ENCODE data around the gene CALHM4.

DNA sequence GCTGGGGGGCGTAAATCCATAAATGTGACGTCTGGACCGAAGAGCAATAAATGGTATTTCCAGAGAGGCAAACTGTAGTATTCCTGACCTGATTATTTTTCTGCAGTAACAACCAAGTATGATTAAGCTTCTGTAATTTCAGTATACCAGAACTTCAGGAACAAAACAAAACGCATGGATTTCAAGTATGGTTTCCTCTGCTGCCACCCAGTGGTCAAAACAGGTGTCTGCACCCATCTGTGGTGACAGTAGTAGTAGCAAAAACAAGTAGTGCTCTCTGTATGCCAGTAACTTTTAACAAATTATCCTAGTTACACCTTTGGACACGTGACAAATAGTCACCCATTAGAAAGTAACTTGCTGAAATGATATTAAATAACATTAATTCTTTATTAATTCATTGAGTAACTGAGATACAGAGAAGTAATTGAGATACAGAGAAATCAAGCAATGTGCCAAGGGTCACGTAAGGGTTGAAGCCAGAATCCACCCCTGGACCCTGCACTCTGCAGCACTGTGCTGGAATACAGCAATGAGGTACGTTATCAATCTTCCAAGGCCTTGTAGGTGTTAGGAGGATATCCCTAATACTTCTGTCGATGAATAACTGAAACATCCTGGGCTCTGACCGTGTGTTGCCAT lies 7.9 kb downstream of the CALHM4 start:
- TF ChIP-seq FOXM1 (IDR thresholded peaks at IDR 0.05; ENCODE audit: borderline replicate concordance) (no peak), BHLHE40 (IDR thresholded peaks at IDR 0.05; ENCODE audit: borderline replicate concordance) (no peak), L3MBTL2 (conservative IDR thresholded peaks at IDR 0.05) (no peak), NFRKB (IDR thresholded peaks at IDR 0.05) (no peak), ELF4 (IDR thresholded peaks at IDR 0.05) (no peak), ZNF384 (IDR thresholded peaks at IDR 0.05) (no peak), TARDBP (IDR thresholded peaks at IDR 0.05) (no peak), SUZ12 (IDR thresholded peaks at IDR 0.05) (no peak), FOXK2 (IDR thresholded peaks at IDR 0.05) (no peak), SP1 (IDR thresholded peaks at IDR 0.05) (no peak), ARNT (IDR thresholded peaks at IDR 0.05) (no peak), CTBP1 (IDR thresholded peaks at IDR 0.05; ENCODE audit: borderline replicate concordance) (no peak)
- TF ChIP-seq, protein P1, sequence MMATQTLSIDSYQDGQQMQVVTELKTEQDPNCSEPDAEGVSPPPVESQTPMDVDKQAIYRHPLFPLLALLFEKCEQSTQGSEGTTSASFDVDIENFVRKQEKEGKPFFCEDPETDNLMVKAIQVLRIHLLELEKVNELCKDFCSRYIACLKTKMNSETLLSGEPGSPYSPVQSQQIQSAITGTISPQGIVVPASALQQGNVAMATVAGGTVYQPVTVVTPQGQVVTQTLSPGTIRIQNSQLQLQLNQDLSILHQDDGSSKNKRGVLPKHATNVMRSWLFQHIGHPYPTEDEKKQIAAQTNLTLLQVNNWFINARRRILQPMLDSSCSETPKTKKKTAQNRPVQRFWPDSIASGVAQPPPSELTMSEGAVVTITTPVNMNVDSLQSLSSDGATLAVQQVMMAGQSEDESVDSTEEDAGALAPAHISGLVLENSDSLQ (IDR thresholded peaks at IDR 0.05) = 0 out of 2 replicates have a peak, but pooled peaks have one; percentile 13

Measured in HEK293T (cell line).